HEK293 (cell line): ENCODE results near the gene SUSD3.

Experiments used
- CTCF ChIA-PET: fragments of 350-600 bp; formaldehyde crosslinking; extraction: SDS; loops from one replicate; lab custom pipeline; 2021; ENCODE audit warnings: antibody characterized with exemption; lab: Yijun Ruan, JAX
- POLR2A ChIA-PET: fragments of 300-600 bp; formaldehyde crosslinking; extraction: SDS; loops from one replicate; lab custom pipeline; 2020; ENCODE audit warnings: antibody characterized with exemption, inconsistent platforms; lab: Yijun Ruan, JAX
- H3K27ac ChIP-seq: fragments of 200-500 bp; sonication (Bioruptor generic); 2 replicates; pipeline ENCODE4 v1.5.1; 2014; ENCODE audit warnings: low read depth, low read length, control low read depth, inconsistent platforms; ENCODE audit errors: extremely low read depth
- H3K36me3 ChIP-seq, 2 experiments: fragments of 200-500 bp in 1 of 2; sonication (Bioruptor generic) in 1 of 2; 1 replicate in 1 of 2; 2 replicates in 1 of 2; pipeline ENCODE4 v1.5.1; 2014 to 2017; ENCODE audit warnings: inconsistent platforms in 2 of 2, low read length in 2 of 2; ENCODE audit not compliant: control insufficient read depth in 2 of 2, insufficient read depth in 1 of 2
- H3K4me1 ChIP-seq: fragments of 200-500 bp; sonication (Bioruptor generic); 2 replicates; pipeline ENCODE4 v1.5.1; 2014; ENCODE audit warnings: mild to moderate bottlenecking, low read length, inconsistent platforms; ENCODE audit not compliant: control insufficient read depth, insufficient read depth
- H3K4me3 ChIP-seq: 2 replicates; pipeline ENCODE4 v1.5.1; 2011; ENCODE audit warnings: low read depth, mild to moderate bottlenecking, control low read depth, low read length, moderate library complexity
- H3K9me3 ChIP-seq: fragments of 200-500 bp; sonication (Bioruptor generic); 2 replicates; pipeline ENCODE4 v1.5.1; 2014; ENCODE audit warnings: low read depth, low read length, inconsistent platforms; ENCODE audit not compliant: control insufficient read depth, insufficient read depth
- EGR2 ChIP-seq: fragments of 450-650 bp; formaldehyde crosslinking; IDR thresholded peaks from 2 replicates; pipeline ENCODE4 v1.5.1; 2016; ENCODE audit warnings: low read depth, missing biosample characterization, missing genetic modification characterization
- SP2 ChIP-seq: fragments of 450-650 bp; formaldehyde crosslinking; IDR thresholded peaks from 2 replicates; pipeline ENCODE4 v1.5.1; 2016; ENCODE audit warnings: missing biosample characterization, missing genetic modification characterization
- ZBTB17 ChIP-seq: fragments of 450-650 bp; formaldehyde crosslinking; IDR thresholded peaks from 2 replicates; pipeline ENCODE4 v1.5.1; 2016; ENCODE audit warnings: missing biosample characterization, missing genetic modification characterization
- ZEB2 ChIP-seq: fragments of 450-650 bp; formaldehyde crosslinking; IDR thresholded peaks from 2 replicates; pipeline ENCODE4 v1.5.1; 2016; ENCODE audit warnings: missing biosample characterization, missing genetic modification characterization
- ZFP41 ChIP-seq: fragments of 450-650 bp; formaldehyde crosslinking; IDR thresholded peaks from 2 replicates; pipeline ENCODE4 v1.5.1; 2016; ENCODE audit warnings: missing biosample characterization, missing genetic modification characterization, borderline replicate concordance
- ZFP69B ChIP-seq: fragments of 450-650 bp; formaldehyde crosslinking; IDR thresholded peaks from 2 replicates; pipeline ENCODE4 v1.5.1; 2016; ENCODE audit warnings: missing biosample characterization, missing genetic modification characterization
- ZNF10 ChIP-seq: fragments of 450-650 bp; formaldehyde crosslinking; IDR thresholded peaks from 2 replicates; pipeline ENCODE4 v1.5.1; 2017; ENCODE audit warnings: missing biosample characterization, missing genetic modification characterization
- ZNF112 ChIP-seq: fragments of 450-650 bp; formaldehyde crosslinking; IDR thresholded peaks from 2 replicates; pipeline ENCODE4 v1.5.0; 2017; ENCODE audit warnings: missing biosample characterization, missing genetic modification characterization
- ZNF121 ChIP-seq: fragments of 450-650 bp; formaldehyde crosslinking; IDR thresholded peaks from 2 replicates; pipeline ENCODE4 v1.5.1; 2016; ENCODE audit warnings: missing biosample characterization, missing genetic modification characterization
- ZNF239 ChIP-seq: fragments of 450-650 bp; formaldehyde crosslinking; IDR thresholded peaks from 2 replicates; pipeline ENCODE4 v1.5.1; 2016; ENCODE audit warnings: missing biosample characterization, missing genetic modification characterization
- ZNF391 ChIP-seq: fragments of 450-650 bp; formaldehyde crosslinking; IDR thresholded peaks from 2 replicates; pipeline ENCODE4 v1.5.1; 2016; ENCODE audit warnings: low read depth, missing biosample characterization, missing genetic modification characterization, borderline replicate concordance
- ZNF76 ChIP-seq: fragments of 450-650 bp; formaldehyde crosslinking; IDR thresholded peaks from 2 replicates; pipeline ENCODE4; 2016; ENCODE audit warnings: low read depth, missing biosample characterization, missing genetic modification characterization, borderline replicate concordance
- ZSCAN5A ChIP-seq: fragments of 450-650 bp; formaldehyde crosslinking; IDR thresholded peaks from 2 replicates; pipeline ENCODE4 v1.5.1; 2016; ENCODE audit warnings: missing biosample characterization, missing genetic modification characterization
- TF ChIP-seq, protein P1 (sequence below): fragments of 450-650 bp; formaldehyde crosslinking; IDR thresholded peaks from 2 replicates; pipeline ENCODE4 v1.5.1; 2016; ENCODE audit warnings: missing biosample characterization, missing genetic modification characterization

SUSD3 gene

GRCh38 chr9:93071464-93071863 is 13.0 kb downstream of the SUSD3 start:
- POLR2A ChIA-PET, result no interaction called here
- no peaks in the 10 kb centered on the region for H3K9me3 ChIP-seq
- CTCF ChIA-PET, result interaction anchor here (1.1 kb wide), 1 partner anchor 68 kb away, joined by 4 read pairs; no protein-coding TSS in a partner anchor
- no peaks in the 10 kb centered on the region for H3K36me3 ChIP-seq
- H3K4me3 ChIP-seq, result no peak overlapping the region
- no peak for TF ChIP-seq ZNF112 (tag by site-specific recombination)
- TF ChIP-seq ZFP41 (tag by site-specific recombination), result no peak
- TF ChIP-seq ZNF10 (tag by site-specific recombination), result 0 out of 2 replicates have a peak, but pooled peaks have one; percentile 32
- peak; percentile 44; the same call in 1 of the 2 replicates for TF ChIP-seq ZNF76 (tag by site-specific recombination)
- TF ChIP-seq ZBTB17 (tag by site-specific recombination), result 0 out of 2 replicates have a peak, but pooled peaks have one; percentile 21
- TF ChIP-seq ZNF121 (tag by site-specific recombination), result no peak
- H3K4me1 ChIP-seq, result peaks cover 5% of the 10 kb centered on the region; the same call in 1 of the 2 replicates
- H3K27ac ChIP-seq, result no peak overlapping the region

- TF ChIP-seq SP2 (tag by site-specific recombination), result no peak
- TF ChIP-seq, protein P1, sequence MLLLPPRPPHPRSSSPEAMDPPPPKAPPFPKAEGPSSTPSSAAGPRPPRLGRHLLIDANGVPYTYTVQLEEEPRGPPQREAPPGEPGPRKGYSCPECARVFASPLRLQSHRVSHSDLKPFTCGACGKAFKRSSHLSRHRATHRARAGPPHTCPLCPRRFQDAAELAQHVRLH (tag by site-specific recombination), result no peak
- Histone ChIP-seq H3K27ac (no peak overlapping the region), H3K9me3 (no peaks in the 10 kb centered on the region), H3K4me1 (peaks cover 5% of the 10 kb centered on the region; the same call in 1 of the 2 replicates), H3K4me3 (no peak overlapping the region), H3K36me3 (no peaks in the 10 kb centered on the region)
- ChIA-PET CTCF (interaction anchor here (1.1 kb wide), 1 partner anchor 69 kb away, joined by 4 read pairs; no protein-coding TSS in a partner anchor), POLR2A (no interaction called here)
Observed at GRCh38 chr9:93072383-93072795, 13.9 kb downstream of the SUSD3 start.

DNA sequence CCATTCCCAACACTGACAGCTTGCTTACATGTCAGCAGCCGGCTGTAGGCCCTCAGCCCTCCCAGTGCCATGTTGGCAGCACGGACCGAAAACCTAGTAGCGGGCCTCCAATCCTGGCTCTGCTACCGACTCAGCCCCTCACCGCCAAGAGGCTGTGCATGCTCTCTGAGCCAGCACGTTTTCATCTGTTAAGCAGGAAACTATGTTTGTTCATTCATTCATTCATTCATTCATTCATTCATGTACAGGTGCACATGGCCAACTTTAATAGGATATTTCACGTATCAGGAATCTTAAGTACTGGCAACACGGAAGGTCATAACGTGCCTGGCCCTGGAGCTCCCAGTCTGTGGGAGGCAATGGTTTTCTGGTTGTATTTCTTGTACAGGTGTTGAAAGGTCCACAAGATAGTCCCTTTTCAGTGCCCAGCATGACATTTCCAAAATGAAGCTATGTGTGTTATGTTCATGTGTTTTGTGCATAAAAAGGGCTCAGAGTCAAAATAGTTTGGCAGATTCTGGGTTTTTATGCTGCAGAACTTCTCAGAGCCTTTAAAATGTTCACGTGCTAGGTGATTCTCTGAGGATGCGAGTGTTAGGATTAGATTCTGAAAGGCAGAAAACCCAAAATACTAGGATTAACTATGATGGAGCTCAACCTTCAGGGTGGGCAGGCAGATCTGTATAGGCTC is 17.7 kb downstream of the SUSD3 start:
- TF ChIP-seq ZSCAN5A (tag by site-specific recombination), result no peak
- 0 out of 2 replicates have a peak, but pooled peaks have one; percentile 36 for TF ChIP-seq ZNF239 (tag by site-specific recombination)
- H3K27ac ChIP-seq, result no peak overlapping the region
- ChIA-PET POLR2A (interaction anchor here (0.5 to 1.6 kb wide), 2 partner anchors 10 to 19 kb away, joined by 4 to 6 read pairs; partner anchors contain the start of gene CARD19), CTCF (interaction anchor here (0.6 to 1.0 kb wide), 2 partner anchors 9 to 73 kb away, joined by 3 read pairs; no protein-coding TSS in a partner anchor)
- H3K4me3 ChIP-seq, result no peak overlapping the region
- H3K9me3 ChIP-seq, result no peaks in the 10 kb centered on the region
- H3K36me3 ChIP-seq, result no peaks in the 10 kb centered on the region
- H3K4me1 ChIP-seq, result peaks cover 5% of the 10 kb centered on the region; the same call in 1 of the 2 replicates

DNA sequence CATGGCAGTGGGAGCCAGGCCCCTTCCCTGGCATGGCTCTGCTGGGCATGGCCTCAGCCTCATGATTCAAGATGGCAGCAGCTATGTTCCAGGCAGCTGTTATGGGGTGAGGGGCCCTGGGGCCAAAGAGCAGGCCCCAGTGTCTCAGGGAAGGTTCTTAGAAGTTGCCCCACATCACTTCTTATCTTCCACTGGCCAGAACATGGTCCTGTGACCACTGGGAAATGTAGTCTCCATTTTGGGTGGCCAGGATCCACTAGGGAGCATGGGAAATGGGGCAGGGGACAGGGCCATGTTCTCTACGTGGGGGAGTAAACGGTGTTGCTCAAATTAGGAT is 18.3 kb downstream of the SUSD3 start:
- Histone ChIP-seq H3K4me1 (peaks cover 5% of the 10 kb centered on the region; the same call in 1 of the 2 replicates), H3K9me3 (no peaks in the 10 kb centered on the region), H3K4me3 (no peak overlapping the region)
- no peak for TF ChIP-seq ZEB2
- no peak for TF ChIP-seq ZFP69B
- TF ChIP-seq ZNF391, result no peak
- TF ChIP-seq EGR2 (tag by site-specific recombination), result no peak
- TF ChIP-seq, all 188 proteins: peak for 0
- CTCF ChIA-PET, result interaction anchor here (0.6 kb wide), 1 partner anchor 8 kb away, joined by 3 read pairs; no protein-coding TSS in a partner anchor
- no peaks in the 10 kb centered on the region for H3K36me3 ChIP-seq
- H3K27ac ChIP-seq, result no peak overlapping the region
- POLR2A ChIA-PET, result interaction anchor here (0.5 kb wide), 1 partner anchor 10 kb away, joined by 6 read pairs; no protein-coding TSS in a partner anchor
